Measurements from ENCODE around the gene RBM15. TPM values are rescaled to one million over a fixed set of nuclear protein-coding genes. Genes with fewer than 3 reads are reported as not detected.

The RBM15 gene
- total RNA-seq, 4 donors from 2014 or later = 39.3 to 69.7 (median 48.0) TPM

GRCh38 chr1:110305900-110306420 lies 33.2 kb upstream of the RBM15 start:
- intact Hi-C loops (cut with DNase I; ENCODE audit: low total_unique reads) = no loop called here
- in situ Hi-C loops (cut with MboI; ENCODE audit: low pct_ligation_motif_present in 1 of 4, low pct_unique_long_range_greater_than_20kb in 1 of 4, low sequenced_read_pairs in 3 of 4) = loop anchor here in 2 of 4 donors (5.0 to 25.0 kb wide), 2 partner anchors 104 to 156 kb away; partner anchors contain the start of gene PROK1 (in 1 of the 2)
- no peak overlapping the region for H3K27ac ChIP-seq
- H3K27me3 ChIP-seq = no peaks in the 10 kb centered on the region
- H3K4me1 ChIP-seq = no peaks in the 10 kb centered on the region
- WGBS, 2 donors (ENCODE audit: low coverage in 1 of 2) = 55% methylated on average over 2 of the region's 2 CpGs; no CpG with 5 or more reads in 1 of the 2 donors
- no peak overlapping the region for H3K4me3 ChIP-seq
- DNase-seq = no peak
- TF ChIP-seq EP300 (IDR thresholded peaks at IDR 0.05; ENCODE audit: low read depth) (no peak), POLR2A (IDR thresholded peaks at IDR 0.05) (no peak), POLR2AphosphoS5 (IDR thresholded peaks at IDR 0.05) (no peak), CTCF (IDR thresholded peaks at IDR 0.05) (no peak)
- H3K36me3 ChIP-seq = no peaks in the 10 kb centered on the region
- H3K9me3 ChIP-seq = no peaks in the 10 kb centered on the region

GRCh38 chr1:110307239-110307974 lies 31.8 kb upstream of the RBM15 start:
- Histone ChIP-seq H3K36me3 (no peaks in the 10 kb centered on the region), H3K27me3 (no peaks in the 10 kb centered on the region), H3K4me1 (peaks cover 1 to 4% (median 3%) of the 10 kb centered on the region in 4 donors), H3K4me3 (no peak overlapping the region), H3K27ac (no peak overlapping the region), H3K9me3 (no peaks in the 10 kb centered on the region)
- DNase-seq = no peak
- intact Hi-C loops (cut with DNase I; ENCODE audit: low total_unique reads) = no loop called here
- TF ChIP-seq EP300 (IDR thresholded peaks at IDR 0.05; ENCODE audit: low read depth) = no peak
- in situ Hi-C loops (cut with MboI; ENCODE audit: low pct_ligation_motif_present in 1 of 4, low pct_unique_long_range_greater_than_20kb in 1 of 4, low sequenced_read_pairs in 3 of 4) = loop anchor here in 2 of 4 donors (5.0 to 25.0 kb wide), 2 partner anchors 105 to 155 kb away; partner anchors contain the start of gene PROK1 (in 1 of the 2)
- 82% methylated on average over 11 of the region's 11 CpGs; no CpG with 5 or more reads in 1 of the 2 donors for WGBS, 2 donors (ENCODE audit: low coverage in 1 of 2)

GRCh38 chr1:110308247-110308646 lies 30.9 kb upstream of the RBM15 start:
- peaks cover 2 to 8% (median 5%) of the 10 kb centered on the region in 4 donors for H3K4me1 ChIP-seq
- TF ChIP-seq EP300 (IDR thresholded peaks at IDR 0.05; ENCODE audit: low read depth) = no peak
- no peak for TF ChIP-seq CTCF (IDR thresholded peaks at IDR 0.05)
- TF ChIP-seq POLR2AphosphoS5 (IDR thresholded peaks at IDR 0.05) = no peak
- TF ChIP-seq POLR2A (IDR thresholded peaks at IDR 0.05) = no peak
- H3K4me3 ChIP-seq = no peak overlapping the region
- 79 to 88% methylated on average over 2 to 3 of the region's 3 CpGs for WGBS, 2 donors (ENCODE audit: low coverage in 1 of 2)
- DNase-seq = no peak
- no peaks in the 10 kb centered on the region for H3K36me3 ChIP-seq
- intact Hi-C loops (cut with DNase I; ENCODE audit: low total_unique reads) (no loop called here), in situ Hi-C loops (cut with MboI; ENCODE audit: low pct_ligation_motif_present in 1 of 4, low pct_unique_long_range_greater_than_20kb in 1 of 4, low sequenced_read_pairs in 3 of 4) (loop anchor here in 2 of 4 donors (5.0 to 25.0 kb wide), 2 partner anchors 106 to 154 kb away; partner anchors contain the start of gene PROK1 (in 1 of the 2))
- no peaks in the 10 kb centered on the region for H3K9me3 ChIP-seq
- H3K27me3 ChIP-seq = no peaks in the 10 kb centered on the region
- H3K27ac ChIP-seq = no peak overlapping the region

- H3K9me3 ChIP-seq = no peaks in the 10 kb centered on the region
- DNase-seq = no peak
- H3K4me1 ChIP-seq = peaks cover 2 to 8% (median 5%) of the 10 kb centered on the region in 4 donors
- no peak overlapping the region for H3K4me3 ChIP-seq
- no peak for TF ChIP-seq CTCF (IDR thresholded peaks at IDR 0.05)
- no peak for TF ChIP-seq POLR2A (IDR thresholded peaks at IDR 0.05)
- TF ChIP-seq EP300 (IDR thresholded peaks at IDR 0.05; ENCODE audit: low read depth) = no peak
- TF ChIP-seq POLR2AphosphoS5 (IDR thresholded peaks at IDR 0.05) = no peak
- intact Hi-C loops (cut with DNase I; ENCODE audit: low total_unique reads) (no loop called here), in situ Hi-C loops (cut with MboI; ENCODE audit: low pct_ligation_motif_present in 1 of 4, low pct_unique_long_range_greater_than_20kb in 1 of 4, low sequenced_read_pairs in 3 of 4) (loop anchor here in 2 of 4 donors (5.0 to 25.0 kb wide), 2 partner anchors 107 to 153 kb away; partner anchors contain the start of gene PROK1 (in 1 of the 2))
- H3K27me3 ChIP-seq = no peaks in the 10 kb centered on the region
- H3K36me3 ChIP-seq = no peaks in the 10 kb centered on the region
- no peak overlapping the region for H3K27ac ChIP-seq
- 95% methylated on average over 1 of the region's 1 CpG; no CpG with 5 or more reads in 1 of the 2 donors for WGBS, 2 donors (ENCODE audit: low coverage in 1 of 2)
Observed at GRCh38 chr1:110309139-110309538, 30.0 kb upstream of the RBM15 start.

Measured in transverse colon (tissue), 4 donors.